Measurements from ENCODE around the gene PXDC1. TPM values are rescaled to one million over a fixed set of nuclear protein-coding genes. Genes with fewer than 3 reads are reported as not detected.
"Not testable (repeated sequence)": the region's sequence is repeated elsewhere in the genome, so short reads cannot be mapped to it uniquely, and the experiment has no call there.

Gene PXDC1
- total RNA-seq, 2 experiments from 2014 or later, result 0.13 TPM; not detected in 1

DNA sequence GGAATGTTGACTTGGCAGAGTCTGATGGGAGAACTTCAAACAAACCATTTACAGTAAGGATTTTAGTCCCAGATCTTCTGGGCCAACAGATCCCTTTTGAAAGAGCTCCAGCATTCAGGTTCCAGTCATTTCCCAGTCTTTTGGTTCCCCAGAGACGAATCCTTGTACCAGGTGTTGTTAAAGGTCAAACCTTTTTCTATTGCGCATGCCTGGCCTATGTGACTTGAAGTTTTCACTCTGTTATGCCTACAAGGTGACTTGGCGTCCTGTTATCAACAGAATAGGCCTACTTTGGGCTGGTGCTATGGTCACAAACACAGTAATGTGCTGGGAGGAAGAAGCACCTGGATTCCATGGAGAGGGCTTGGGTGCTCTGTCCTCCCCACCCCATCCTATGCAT, 52.3 kb downstream of the PXDC1 start:
- ChIA-PET POLR2A (no interaction called here), CTCF (no interaction called here)

DNA sequence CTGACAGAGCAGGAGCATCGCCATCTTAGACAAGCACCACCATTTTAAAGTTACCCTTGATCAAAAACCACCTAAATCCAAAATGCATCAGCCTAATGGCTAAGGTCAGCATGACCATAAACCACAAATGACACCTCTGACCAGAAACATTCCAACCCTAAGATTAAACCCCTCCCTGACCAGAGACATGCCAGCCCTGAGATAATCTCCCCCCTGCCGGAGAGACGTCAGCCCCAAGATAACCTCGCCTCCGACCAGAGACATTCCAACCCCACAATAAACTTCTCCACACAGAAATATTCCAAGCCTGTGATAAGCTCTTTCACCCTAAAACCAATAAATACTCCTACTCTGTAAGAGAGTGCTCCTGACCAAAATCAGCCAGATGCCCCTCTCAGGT, 53.5 kb downstream of the PXDC1 start:
- POLR2A ChIA-PET, result no interaction called here
- CTCF ChIA-PET, result interaction anchor here (0.5 kb wide), 1 partner anchor 418 kb away, joined by 3 read pairs; no protein-coding TSS in a partner anchor

DNA sequence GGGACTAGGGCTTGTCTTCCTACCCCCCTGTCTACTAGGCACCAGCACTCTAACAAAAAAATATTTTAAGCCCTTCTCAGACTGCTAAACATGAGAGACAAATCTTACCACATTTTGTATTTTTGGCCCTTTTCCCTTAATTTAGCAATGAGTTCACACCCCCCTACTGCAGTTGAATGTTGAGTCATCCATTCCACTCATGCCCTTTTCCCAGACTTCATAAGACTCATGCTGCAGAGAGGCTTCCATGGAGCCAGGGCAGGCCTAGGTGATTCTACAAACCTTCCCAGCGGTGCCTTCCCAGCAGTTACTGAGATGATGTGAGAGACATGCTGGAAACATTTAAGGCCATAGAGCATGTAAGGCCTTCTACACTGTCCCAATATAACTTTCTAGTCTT, 53.9 kb downstream of the PXDC1 start:
- ChIA-PET CTCF (no interaction called here), POLR2A (no interaction called here)

DNA sequence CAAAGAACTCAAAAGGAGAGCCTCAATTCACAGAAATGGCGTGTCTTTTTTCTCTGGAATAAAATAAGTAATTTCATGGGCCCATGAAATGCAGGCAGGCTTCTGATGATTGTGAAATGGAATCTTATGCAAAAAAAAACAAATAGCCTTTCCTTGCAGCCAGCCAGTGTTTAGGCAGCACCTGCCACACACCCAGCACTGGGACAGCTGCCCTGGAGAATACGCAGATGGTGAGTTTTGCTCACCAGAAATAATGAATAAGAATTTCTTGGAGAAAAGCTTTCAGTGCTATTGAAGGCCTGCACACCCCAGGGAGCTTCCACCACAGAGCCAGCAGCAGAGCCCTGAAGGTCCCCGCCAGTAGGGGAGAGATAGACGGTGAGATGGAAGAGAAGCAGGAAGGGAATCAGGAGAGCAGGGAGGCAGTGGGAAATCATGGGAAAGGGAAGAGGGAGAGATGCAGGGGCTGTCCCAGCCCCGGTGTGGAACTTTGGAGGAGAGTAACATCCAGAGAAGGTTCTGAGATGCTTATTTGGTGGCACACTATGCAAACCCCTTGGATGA, 54.9 kb downstream of the PXDC1 start:
- CTCF ChIA-PET, result no interaction called here
- POLR2A ChIA-PET, result no interaction called here

DNA sequence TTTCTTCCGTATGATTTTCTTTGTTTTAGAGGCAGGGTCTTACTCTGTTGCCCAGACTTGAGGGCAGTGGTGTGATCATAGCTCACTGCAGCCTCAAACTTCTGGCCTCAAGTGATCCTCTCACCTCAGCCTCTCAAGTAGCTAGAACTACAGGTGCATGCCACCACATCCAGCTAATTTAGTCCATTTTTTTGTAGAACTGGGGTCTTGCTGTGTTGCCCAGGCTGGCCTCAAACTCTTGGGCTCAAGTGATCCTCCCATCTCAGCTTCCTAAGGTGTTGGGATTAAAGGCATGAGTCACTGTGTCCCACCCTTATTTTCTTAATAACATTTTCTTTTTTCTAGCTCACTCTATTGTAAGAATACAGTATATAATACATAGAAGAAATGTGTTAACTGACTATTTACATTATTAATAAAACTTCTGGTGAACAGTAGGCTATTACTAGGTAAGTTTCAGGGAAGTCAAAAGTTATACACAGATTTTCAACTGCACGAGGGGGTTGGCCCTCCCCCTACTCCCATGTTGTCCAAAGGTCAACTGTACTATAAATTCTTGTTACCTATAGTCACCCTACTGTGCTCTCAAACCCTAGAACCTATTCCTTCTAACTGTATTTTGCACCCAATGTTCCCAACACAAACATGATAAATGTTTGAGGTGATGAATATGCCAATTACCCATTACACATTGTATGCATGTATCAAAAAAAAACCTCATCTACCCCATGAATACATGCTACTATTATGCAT, 56.3 kb downstream of the PXDC1 start:
- POLR2A ChIA-PET, result no interaction called here
- CTCF ChIA-PET, result no interaction called here

DNA sequence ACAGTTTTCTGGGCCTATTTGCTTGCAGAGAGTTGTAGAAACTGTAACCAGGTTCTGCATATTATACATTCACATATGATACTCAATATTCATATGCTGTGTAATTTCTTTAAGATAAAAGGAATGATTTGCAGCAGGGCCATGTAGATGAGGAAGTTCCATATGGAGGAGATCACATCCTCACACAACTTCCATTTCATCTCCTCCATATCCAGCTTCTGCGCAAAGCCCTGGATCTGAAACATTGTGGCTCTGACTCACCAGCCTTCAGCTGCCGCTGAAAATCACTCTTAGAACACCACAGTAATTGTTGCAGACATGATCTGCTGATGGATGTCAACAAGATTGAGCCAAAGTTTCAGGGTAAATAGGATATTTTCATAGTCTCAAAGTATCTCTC, 57.7 kb downstream of the PXDC1 start:
- ChIA-PET CTCF (no interaction called here), POLR2A (no interaction called here)

DNA sequence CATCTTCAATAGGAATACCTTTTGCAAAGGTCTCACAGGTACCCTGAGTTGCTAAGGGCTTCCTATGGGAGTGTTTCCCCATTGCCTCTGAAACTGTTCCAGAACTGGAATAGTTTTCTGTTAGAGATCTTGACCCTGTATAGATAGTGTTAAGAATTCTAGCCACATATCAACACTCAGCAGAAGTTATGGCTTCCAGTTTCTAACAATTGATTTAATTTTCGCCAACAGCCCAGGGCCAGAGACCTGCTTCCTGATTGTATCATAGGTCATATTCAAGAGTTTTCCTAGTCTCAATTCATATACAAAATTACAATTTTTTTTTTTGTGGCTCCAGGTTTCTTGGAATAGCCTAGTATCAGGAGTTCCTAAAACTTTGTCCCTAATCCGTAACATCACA, 61.0 kb downstream of the PXDC1 start:
- ChIA-PET CTCF (no interaction called here), POLR2A (no interaction called here)

DNA sequence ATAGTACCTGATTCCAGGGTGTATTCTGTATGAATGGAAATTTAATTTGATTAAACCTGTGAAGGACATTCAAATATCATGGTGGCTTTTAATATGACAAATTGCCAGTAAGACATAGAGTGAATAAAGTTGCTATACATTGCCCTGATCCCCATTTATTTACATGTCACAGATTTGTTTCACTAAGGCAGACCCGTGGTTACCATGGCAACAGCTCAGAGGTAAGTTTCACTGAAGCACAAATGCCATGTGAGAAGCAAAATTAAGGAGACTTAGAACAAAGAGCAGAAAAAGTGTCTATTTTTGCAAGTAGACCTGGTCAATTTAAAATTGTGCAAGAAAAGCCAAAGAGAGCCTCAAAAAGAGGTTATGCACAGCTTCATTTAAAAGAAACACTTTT, 63.7 kb downstream of the PXDC1 start:
- ChIA-PET CTCF (no interaction called here), POLR2A (no interaction called here)

DNA sequence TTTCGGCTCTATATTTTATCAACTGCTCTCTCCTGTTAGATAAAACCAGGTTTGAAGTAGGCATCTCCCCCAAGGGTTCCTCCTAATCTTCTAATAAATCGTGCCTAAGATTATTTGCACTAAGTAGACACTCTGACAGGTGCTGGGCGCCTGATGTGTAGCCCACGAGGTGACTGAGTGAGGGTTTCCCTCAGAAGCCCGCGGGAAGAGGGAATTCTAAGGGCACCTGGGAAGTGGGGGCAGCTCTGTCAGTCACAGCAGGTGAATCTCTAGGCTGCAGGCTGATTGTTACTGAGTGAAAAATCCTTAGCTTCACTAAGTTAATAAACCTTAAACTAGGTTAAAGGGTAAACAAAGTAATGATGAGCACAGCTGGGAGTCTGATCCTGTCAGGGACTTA, 68.2 kb downstream of the PXDC1 start:
- CTCF ChIA-PET, result no interaction called here
- POLR2A ChIA-PET, result no interaction called here

DNA sequence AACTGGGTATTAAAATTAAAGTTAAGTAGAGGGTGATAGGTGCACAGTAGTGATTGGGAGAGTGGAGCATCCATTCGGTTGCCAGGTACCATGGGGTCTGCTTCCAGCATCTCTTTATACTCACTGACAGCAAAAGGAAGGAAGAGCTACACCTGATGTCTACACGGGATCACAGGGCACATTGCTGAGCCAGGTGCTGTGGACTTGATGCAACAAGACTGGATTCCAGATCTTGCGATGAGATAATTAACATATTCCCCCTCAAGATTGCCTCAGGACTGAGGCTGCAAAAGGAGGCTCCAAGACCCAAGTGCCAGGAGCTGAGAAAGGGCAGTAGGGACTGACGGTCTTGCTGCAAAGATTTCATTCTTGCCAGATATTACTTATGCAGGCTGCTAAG, 72.6 kb downstream of the PXDC1 start:
- POLR2A ChIA-PET, result no interaction called here
- CTCF ChIA-PET, result no interaction called here

DNA sequence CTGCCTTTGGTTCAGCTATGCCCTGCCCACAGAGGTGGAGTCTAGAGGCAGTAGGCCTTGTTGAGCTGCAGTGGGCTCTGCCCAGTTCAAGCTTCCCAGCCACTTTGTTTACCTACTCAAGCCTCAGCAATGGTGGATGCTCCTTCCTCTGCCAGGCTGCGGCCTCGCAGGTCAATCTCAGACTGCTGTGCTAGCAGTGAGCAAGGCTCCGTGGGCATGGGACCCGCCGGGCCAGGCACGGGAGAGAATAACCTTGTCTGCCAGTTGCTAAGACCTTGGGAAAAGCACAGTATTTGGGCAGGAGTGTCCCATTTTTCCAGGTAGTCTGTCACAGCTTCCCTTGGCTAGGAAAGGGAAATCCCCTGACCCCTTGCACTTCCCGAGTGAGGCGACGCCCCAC, 73.8 kb downstream of the PXDC1 start:
- CTCF ChIA-PET, POLR2A ChIA-PET: not testable (repeated sequence)

DNA sequence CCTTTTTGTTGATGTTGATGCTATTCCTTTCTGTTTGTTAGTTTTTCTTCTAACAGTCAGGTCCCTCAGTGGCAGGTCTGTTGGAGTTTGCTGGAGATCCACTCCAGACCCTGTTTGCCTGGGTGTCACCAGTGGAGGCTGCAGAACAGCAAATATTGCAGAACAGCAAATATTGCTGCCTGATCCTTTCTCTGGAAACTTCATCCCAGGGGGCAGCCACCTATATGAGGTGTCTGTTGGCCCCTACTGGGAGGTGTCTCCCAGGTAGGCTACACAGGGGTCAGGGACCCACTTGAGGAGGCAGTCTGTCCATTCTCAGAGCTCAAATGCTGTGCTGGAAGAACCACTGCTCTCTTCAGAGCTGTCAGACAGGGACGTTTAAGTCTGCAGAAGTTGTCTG, 74.2 kb downstream of the PXDC1 start:
- POLR2A ChIA-PET, result not testable (repeated sequence)

More for the DNA sequence above, 74.2 kb downstream of the PXDC1 start:
- CTCF ChIA-PET, result not testable (repeated sequence)

Other genes starting within 250 kb of the PXDC1 start
- 1 to 10 TPM; 7.5 to 8.5 TPM for gene FAM50B, start 97.7 kb upstream of the PXDC1 start, total RNA-seq

Data from activated CD8-positive, alpha-beta memory T cell treated with anti-CD3 and anti-CD28 coated beads for 36 hours (primary cell).